PC-9 (cell line): ENCODE data around the gene MINDY4. TPM values are rescaled to one million over a fixed set of nuclear protein-coding genes. Genes with fewer than 3 reads are reported as not detected.

ENCODE experiments used
- BruUV-seq: library from RNA; stranded (reverse); fragments of 400-500 nt; replicated peaks from 2 replicates; lab custom pipeline; 2021; lab: Mats Ljungman, UMichigan
- CTCF ChIA-PET: fragments of 300-600 bp; sonication (Branson Sonifier 250); formaldehyde crosslinking; loops from one replicate; lab custom pipeline; 2022; ENCODE audit warnings: antibody characterized with exemption; lab: Charles Lee
- POLR2A ChIA-PET: fragments of 300-600 bp; sonication (Branson Sonifier 250); formaldehyde crosslinking; loops from one replicate; lab custom pipeline; 2022; ENCODE audit warnings: antibody characterized with exemption; ENCODE audit not compliant: unreplicated experiment; lab: Charles Lee
- DNase-seq, 2 experiments: peaks; one replicate each; pipeline versions ENCODE4 v3.0.0 to v3.0.0-alpha.2; 2015 to 2022; ENCODE audit warnings: mixed read lengths in 1 of 2
- H2AFZ ChIP-seq: fragments of 200-600 bp; sonication (generic); 2 replicates; pipeline ENCODE4 v1.8.1; 2017; ENCODE audit warnings: antibody characterized with exemption
- H3F3A ChIP-seq: fragments of 200-600 bp; sonication (generic); 2 replicates; pipeline ENCODE4 v1.8.1; 2017; ENCODE audit warnings: antibody characterized with exemption, mild to moderate bottlenecking, low read depth; ENCODE audit not compliant: insufficient read depth
- H3K27ac ChIP-seq: fragments of 200-600 bp; sonication (generic); 2 replicates; pipeline ENCODE4 v1.6.1; 2016; ENCODE audit warnings: mixed run types
- H3K27me3 ChIP-seq: fragments of 200-600 bp; sonication (generic); 2 replicates; pipeline ENCODE4 v1.6.1; 2016; ENCODE audit warnings: low read depth, mixed run types; ENCODE audit not compliant: insufficient read depth
- H3K36me3 ChIP-seq: fragments of 200-600 bp; sonication (generic); 2 replicates; pipeline ENCODE4 v1.6.1; 2016; ENCODE audit warnings: low read depth, mixed run types
- H3K4me1 ChIP-seq: fragments of 200-600 bp; sonication (generic); replicated peaks from 2 replicates; pipeline ENCODE4 v1.6.1; 2016; ENCODE audit warnings: mixed run types; ENCODE audit not compliant: insufficient read depth
- H3K4me2 ChIP-seq: fragments of 200-600 bp; sonication (generic); 2 replicates; pipeline ENCODE4 v1.6.1; 2017; ENCODE audit warnings: mixed run types
- H3K4me3 ChIP-seq: fragments of 200-600 bp; sonication (generic); 2 replicates; pipeline ENCODE4 v1.6.1; 2016; ENCODE audit warnings: mixed run types
- H3K79me2 ChIP-seq: fragments of 200-600 bp; sonication (generic); 2 replicates; pipeline ENCODE4 v1.6.1; 2017; ENCODE audit warnings: low read depth, mixed run types
- H3K9me2 ChIP-seq: fragments of 200-600 bp; sonication (generic); 2 replicates; pipeline ENCODE4 v1.8.1; 2017; ENCODE audit warnings: mild to moderate bottlenecking; ENCODE audit not compliant: insufficient read depth
- H3K9me3 ChIP-seq: fragments of 200-600 bp; sonication (generic); 2 replicates; pipeline ENCODE4 v1.8.1; 2016; ENCODE audit warnings: low read depth; ENCODE audit not compliant: insufficient read depth
- H4K20me1 ChIP-seq: fragments of 200-600 bp; sonication (generic); 2 replicates; pipeline ENCODE4 v1.8.1; 2017; ENCODE audit not compliant: insufficient read depth
- EZH2 ChIP-seq: fragments of 200-600 bp; sonication (generic); IDR thresholded peaks from 2 replicates; pipeline ENCODE4 v1.8.0; 2017; ENCODE audit warnings: antibody characterized with exemption, low read depth
- intact Hi-C: fragments of 100-400 bp; cut with micrococcal nuclease; formaldehyde crosslinking; loops from one replicate; pipeline ENCODE4 v1.10.0; 2022; ENCODE audit not compliant: unreplicated experiment
- total RNA-seq: library from RNA; stranded (reverse); gene quantifications from 2 replicates; pipeline ENCODE4 v1.2.3, GENCODE V29; 2021
- TF ChIP-seq, protein P1 (sequence below): fragments of 200-600 bp; sonication (generic); conservative IDR thresholded peaks from 2 replicates; pipeline ENCODE4 v1.6.1; 2017; ENCODE audit warnings: mixed run types, antibody characterized with exemption, mild to moderate bottlenecking, moderate library complexity

Gene MINDY4
- total RNA-seq, 1 experiment from 2014 or later: 14.8 TPM

- Histone ChIP-seq H4K20me1 (no peaks in the 10 kb centered on the region), H3K4me3 (no peak overlapping the region), H3K9me2 (no peaks in the 10 kb centered on the region), H3K4me1 (peaks cover 15% of the 10 kb centered on the region), H3K27ac (no peak overlapping the region), H3K9me3 (no peaks in the 10 kb centered on the region), H3K27me3 (no peaks in the 10 kb centered on the region), H3K36me3 (no peaks in the 10 kb centered on the region), H3K4me2 (no peak overlapping the region), H3F3A (peaks cover 11% of the 10 kb centered on the region), H2AFZ (no peak overlapping the region), H3K79me2 (no peaks in the 10 kb centered on the region)
- TF ChIP-seq, protein P1, sequence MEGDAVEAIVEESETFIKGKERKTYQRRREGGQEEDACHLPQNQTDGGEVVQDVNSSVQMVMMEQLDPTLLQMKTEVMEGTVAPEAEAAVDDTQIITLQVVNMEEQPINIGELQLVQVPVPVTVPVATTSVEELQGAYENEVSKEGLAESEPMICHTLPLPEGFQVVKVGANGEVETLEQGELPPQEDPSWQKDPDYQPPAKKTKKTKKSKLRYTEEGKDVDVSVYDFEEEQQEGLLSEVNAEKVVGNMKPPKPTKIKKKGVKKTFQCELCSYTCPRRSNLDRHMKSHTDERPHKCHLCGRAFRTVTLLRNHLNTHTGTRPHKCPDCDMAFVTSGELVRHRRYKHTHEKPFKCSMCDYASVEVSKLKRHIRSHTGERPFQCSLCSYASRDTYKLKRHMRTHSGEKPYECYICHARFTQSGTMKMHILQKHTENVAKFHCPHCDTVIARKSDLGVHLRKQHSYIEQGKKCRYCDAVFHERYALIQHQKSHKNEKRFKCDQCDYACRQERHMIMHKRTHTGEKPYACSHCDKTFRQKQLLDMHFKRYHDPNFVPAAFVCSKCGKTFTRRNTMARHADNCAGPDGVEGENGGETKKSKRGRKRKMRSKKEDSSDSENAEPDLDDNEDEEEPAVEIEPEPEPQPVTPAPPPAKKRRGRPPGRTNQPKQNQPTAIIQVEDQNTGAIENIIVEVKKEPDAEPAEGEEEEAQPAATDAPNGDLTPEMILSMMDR: no peak
- TF ChIP-seq EZH2: no peak
- POLR2A ChIA-PET: no interaction called here
- intact Hi-C loops: no loop called here
- DNase-seq: no peak
- no TSS peak for BruUV-seq
- CTCF ChIA-PET: interaction anchor here (0.6 kb wide), 1 partner anchor 227 kb away, joined by 3 read pairs; no protein-coding TSS in a partner anchor
These were observed 19.9 kb downstream of the MINDY4 start for GRCh38 chr7:30791114-30791513.

DNA sequence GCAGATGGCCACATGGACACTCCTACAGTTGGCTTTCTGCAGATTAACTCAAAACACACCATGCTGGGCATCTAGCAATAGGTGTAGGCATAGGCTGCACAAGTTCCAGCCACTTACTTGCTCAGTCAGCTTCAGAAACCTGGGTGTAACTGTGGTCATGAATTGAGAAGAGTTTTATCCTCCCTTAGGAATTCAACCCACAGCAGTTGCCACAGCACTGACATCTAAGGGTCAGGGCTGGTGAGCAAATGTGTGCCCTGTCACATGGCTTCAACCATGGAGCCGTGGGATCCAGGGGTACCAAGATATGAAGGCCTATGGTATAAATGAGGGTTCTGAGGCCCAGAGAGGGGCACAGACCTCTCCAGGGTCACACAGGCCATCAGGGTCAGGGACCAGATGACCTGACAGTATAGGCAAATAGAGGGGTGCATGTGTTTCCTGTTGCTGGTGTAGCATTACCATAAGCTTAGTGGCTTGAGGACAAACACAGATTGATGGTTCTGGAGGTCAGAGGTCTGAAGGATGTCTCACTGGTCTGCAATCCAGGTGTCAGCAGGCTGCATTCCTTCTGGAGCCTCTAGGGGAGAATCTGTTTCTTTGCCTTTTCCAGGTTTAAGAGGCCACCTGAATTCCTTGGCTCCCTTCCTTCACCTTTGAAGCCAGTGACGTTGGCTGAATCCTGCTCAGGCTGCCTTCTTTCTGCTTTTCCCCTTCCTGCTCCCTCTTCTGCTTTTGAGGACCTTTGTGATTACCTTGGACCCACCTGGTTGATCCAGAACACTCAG lies 24.1 kb downstream of the MINDY4 start:
- peak; percentile 51 to 87 for DNase-seq
- Histone ChIP-seq H3F3A (peaks cover 34% of the 10 kb centered on the region), H2AFZ (no peak overlapping the region), H3K4me2 (peak overlapping the region; percentile 52), H3K4me1 (peaks cover 53% of the 10 kb centered on the region), H3K79me2 (no peaks in the 10 kb centered on the region), H3K27me3 (no peaks in the 10 kb centered on the region), H3K4me3 (no peak overlapping the region), H3K9me2 (no peaks in the 10 kb centered on the region), H4K20me1 (no peaks in the 10 kb centered on the region), H3K9me3 (no peaks in the 10 kb centered on the region), H3K36me3 (no peaks in the 10 kb centered on the region), H3K27ac (peak overlapping the region; percentile 48)
- CTCF ChIA-PET: interaction anchor here (1.0 kb wide), 1 partner anchor 50 kb away, joined by 3 read pairs; no protein-coding TSS in a partner anchor
- BruUV-seq: no TSS peak
- intact Hi-C loops: no loop called here
- TF ChIP-seq EZH2: no peak
- TF ChIP-seq, protein P1: no peak; the same call in 1 of the 2 replicates
- POLR2A ChIA-PET: no interaction called here

- intact Hi-C loops: no loop called here
- H3K27ac ChIP-seq: peak overlapping the region; percentile 48
- H3K4me3 ChIP-seq: no peak overlapping the region
- no TSS peak for BruUV-seq
- no peaks in the 10 kb centered on the region for H3K27me3 ChIP-seq
- peaks cover 55% of the 10 kb centered on the region for H3K4me1 ChIP-seq
- DNase-seq: peak in 1 of 2 experiments; percentile 64
- H3K79me2 ChIP-seq: no peaks in the 10 kb centered on the region
- peaks cover 36% of the 10 kb centered on the region for H3F3A ChIP-seq
- H2AFZ ChIP-seq: no peak overlapping the region
- H4K20me1 ChIP-seq: peaks cover 3% of the 10 kb centered on the region; the same call in 1 of the 2 replicates
- H3K4me2 ChIP-seq: peak overlapping the region; percentile 52
- CTCF ChIA-PET: interaction anchor here (0.7 to 1.0 kb wide), 2 partner anchors 51 to 1769 kb away, joined by 3 to 4 read pairs; no protein-coding TSS in a partner anchor
- no peaks in the 10 kb centered on the region for H3K9me2 ChIP-seq
- no peaks in the 10 kb centered on the region for H3K9me3 ChIP-seq
- no peaks in the 10 kb centered on the region for H3K36me3 ChIP-seq
- POLR2A ChIA-PET: interaction anchor here (0.6 to 0.7 kb wide), 2 partner anchors 57 to 91 kb away, joined by 3 to 5 read pairs; no protein-coding TSS in a partner anchor
- TF ChIP-seq EZH2: no peak
- TF ChIP-seq, protein P1: no peak
These were observed 25.1 kb downstream of the MINDY4 start for GRCh38 chr7:30796105-30796869.
